Measurements from ENCODE around the gene TEX35. TPM values are rescaled to one million over a fixed set of nuclear protein-coding genes. Genes with fewer than 3 reads are reported as not detected.

Gene TEX35
- polyA plus RNA-seq, 3 donors: not detected

GRCh38 chr1:178490136-178490535 is 22.8 kb upstream of the TEX35 start:
- 97% methylated on average over 8 of the region's 8 CpGs for WGBS (ENCODE audit: insufficient coverage)
- no peak overlapping the region for H3K9ac ChIP-seq (ENCODE audit: insufficient read depth, low read length, poor library complexity, severe bottlenecking)

GRCh38 chr1:178490967-178491366 is 21.9 kb upstream of the TEX35 start:
- Mint-ChIP-seq H3K27ac (no peak overlapping the region), H3K27me3 (ENCODE audit: low read depth in 3 of 3) (peaks cover 4 to 7% (median 5%) of the 10 kb centered on the region in 3 donors), H3K36me3 (no peaks in the 10 kb centered on the region), H3K4me1 (peaks cover 11% of the 10 kb centered on the region), H3K4me3 (no peak overlapping the region), H3K9me3 (peaks cover 0 to 2% (median 0%) of the 10 kb centered on the region in 7 donors)
- peaks cover 10 to 13% of the 10 kb centered on the region in 2 donors for H3K4me1 ChIP-seq (ENCODE audit: control insufficient read depth in 1 of 2, insufficient read depth in 2 of 2, low read length in 2 of 2)
- no peaks in the 10 kb centered on the region for H3K36me3 ChIP-seq (replicated peaks in 1 of 2; ENCODE audit: control insufficient read depth in 1 of 2, insufficient read depth in 2 of 2, low read length in 2 of 2)
- no peak overlapping the region for H2AFZ ChIP-seq (ENCODE audit: insufficient read depth, low read depth, low read length, poor library complexity, severe bottlenecking)
- no peak for DNase-seq
- no peak overlapping the region for H3K9ac ChIP-seq (ENCODE audit: insufficient read depth, low read length, poor library complexity, severe bottlenecking)
- no peaks in the 10 kb centered on the region for H4K20me1 ChIP-seq (ENCODE audit: insufficient read depth, low read length)
- TF ChIP-seq CTCF (IDR thresholded peaks at IDR 0.05): no peak
- H3K4me2 ChIP-seq (replicated peaks; ENCODE audit: extremely low read depth, low read length, poor library complexity, severe bottlenecking): no peak overlapping the region
- 96% methylated on average over 8 of the region's 9 CpGs for WGBS (ENCODE audit: insufficient coverage)
- no peak overlapping the region for H3K4me3 ChIP-seq (replicated peaks in 1 of 3; ENCODE audit: low read depth in 2 of 3, low read length in 3 of 3)
- H3K27me3 ChIP-seq (ENCODE audit: control insufficient read depth in 2 of 2, insufficient read depth in 2 of 2, low read length in 2 of 2): no peaks in the 10 kb centered on the region
- H3K79me2 ChIP-seq (ENCODE audit: insufficient read depth, low read length): no peaks in the 10 kb centered on the region
- intact Hi-C loops (cut with micrococcal nuclease): no loop called here
- H3K27ac ChIP-seq (ENCODE audit: low read depth in 1 of 2, low read length in 2 of 2): no peak overlapping the region
- no peaks in the 10 kb centered on the region for H3K9me3 ChIP-seq (replicated peaks in 1 of 2; ENCODE audit: control insufficient read depth in 1 of 2, insufficient read depth in 1 of 2, low read length in 2 of 2)

More at GRCh38 chr1:178490136-178490535, 22.8 kb upstream of the TEX35 start:
- H3K4me3 ChIP-seq (replicated peaks in 1 of 3; ENCODE audit: low read depth in 2 of 3, low read length in 3 of 3): no peak overlapping the region
- no peaks in the 10 kb centered on the region for H3K27me3 ChIP-seq (ENCODE audit: control insufficient read depth in 2 of 2, insufficient read depth in 2 of 2, low read length in 2 of 2)
- H3K27ac Mint-ChIP-seq: no peak overlapping the region
- H3K36me3 Mint-ChIP-seq: no peaks in the 10 kb centered on the region
- peaks cover 4 to 5% (median 5%) of the 10 kb centered on the region in 3 donors for H3K27me3 Mint-ChIP-seq (ENCODE audit: low read depth in 3 of 3)
- H4K20me1 ChIP-seq (ENCODE audit: insufficient read depth, low read length): no peaks in the 10 kb centered on the region
- intact Hi-C loops (cut with micrococcal nuclease): no loop called here
- H3K9me3 ChIP-seq (replicated peaks in 1 of 2; ENCODE audit: control insufficient read depth in 1 of 2, insufficient read depth in 1 of 2, low read length in 2 of 2): no peaks in the 10 kb centered on the region
- no peak for TF ChIP-seq CTCF (IDR thresholded peaks at IDR 0.05)
- H3K4me3 Mint-ChIP-seq: no peak overlapping the region
- DNase-seq: no peak
- no peaks in the 10 kb centered on the region for H3K36me3 ChIP-seq (replicated peaks in 1 of 2; ENCODE audit: control insufficient read depth in 1 of 2, insufficient read depth in 2 of 2, low read length in 2 of 2)
- H3K4me2 ChIP-seq (replicated peaks; ENCODE audit: extremely low read depth, low read length, poor library complexity, severe bottlenecking): no peak overlapping the region
- H3K4me1 Mint-ChIP-seq: peaks cover 14% of the 10 kb centered on the region
- H3K79me2 ChIP-seq (ENCODE audit: insufficient read depth, low read length): no peaks in the 10 kb centered on the region
- H3K9me3 Mint-ChIP-seq: peaks cover 0 to 2% (median 0%) of the 10 kb centered on the region in 7 donors
- H2AFZ ChIP-seq (ENCODE audit: insufficient read depth, low read depth, low read length, poor library complexity, severe bottlenecking): no peak overlapping the region
- H3K4me1 ChIP-seq (ENCODE audit: control insufficient read depth in 1 of 2, insufficient read depth in 2 of 2, low read length in 2 of 2): peaks cover 14 to 21% of the 10 kb centered on the region in 2 donors
- H3K27ac ChIP-seq (ENCODE audit: low read depth in 1 of 2, low read length in 2 of 2): no peak overlapping the region

Data from CD14-positive monocyte (primary cell).